ENCODE results near the gene ITPKB. TPM values are rescaled to one million over a fixed set of nuclear protein-coding genes. Genes with fewer than 3 reads are reported as not detected.

The ITPKB gene
- total RNA-seq, 2 experiments from 2014 or later: 37.5 to 38.5 TPM

DNA sequence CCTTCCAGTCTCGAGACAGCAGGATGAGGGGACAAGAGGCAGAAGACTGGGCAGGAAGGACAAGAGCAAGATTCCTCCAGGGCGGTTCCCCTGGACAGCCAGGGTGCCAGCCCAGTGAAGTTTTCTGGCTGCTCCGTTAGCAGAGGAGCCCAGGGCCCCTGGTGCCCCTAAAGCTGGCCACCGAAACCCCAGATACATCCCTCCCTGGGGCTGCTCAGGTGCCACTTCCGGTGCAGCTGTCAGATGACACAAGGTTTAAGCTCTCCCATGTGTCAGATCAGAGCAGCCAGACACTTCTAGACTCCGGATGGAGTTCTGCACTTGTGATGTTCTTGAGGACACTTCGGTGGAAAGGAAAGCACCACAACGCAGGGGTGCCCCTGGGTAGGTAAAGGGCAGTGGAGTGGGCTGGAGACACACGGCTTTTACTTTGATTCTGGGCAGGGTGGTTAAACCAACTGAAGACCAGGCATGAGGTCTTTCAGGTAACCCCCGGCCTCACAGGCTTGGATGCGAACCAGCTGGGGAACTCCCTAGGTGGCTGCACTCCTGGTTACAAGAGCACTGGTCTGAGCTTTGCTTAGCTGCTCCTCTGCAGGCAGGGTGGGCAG, 85.7 kb downstream of the ITPKB start:
- POLR2A ChIA-PET: interaction anchor here (0.8 to 1.9 kb wide), 11 partner anchors 9 to 86 kb away, joined by 3 to 17 read pairs (median 4); partner anchors contain the start of gene ITPKB
- DNase-seq: peak; percentile 79
- H3K27me3 Mint-ChIP-seq: no peaks in the 10 kb centered on the region
- intact Hi-C loops (cut with micrococcal nuclease): loop anchor here (1.0 to 2.0 kb wide), 3 partner anchors 10 to 37 kb away; no protein-coding TSS in a partner anchor
- H3K4me1 Mint-ChIP-seq (ENCODE audit: low read depth): peaks cover 20% of the 10 kb centered on the region
- no peaks in the 10 kb centered on the region for H3K9me3 Mint-ChIP-seq
- H3K27ac Mint-ChIP-seq: no peak overlapping the region
- peaks cover 9% of the 10 kb centered on the region for H3K36me3 Mint-ChIP-seq
- peak overlapping the region; percentile 78 for H3K4me3 Mint-ChIP-seq
- CTCF ChIA-PET: interaction anchor here (0.9 to 6.7 kb wide), 13 partner anchors 9 to 175 kb away, joined by 3 to 35 read pairs (median 4); no protein-coding TSS in a partner anchor

DNA sequence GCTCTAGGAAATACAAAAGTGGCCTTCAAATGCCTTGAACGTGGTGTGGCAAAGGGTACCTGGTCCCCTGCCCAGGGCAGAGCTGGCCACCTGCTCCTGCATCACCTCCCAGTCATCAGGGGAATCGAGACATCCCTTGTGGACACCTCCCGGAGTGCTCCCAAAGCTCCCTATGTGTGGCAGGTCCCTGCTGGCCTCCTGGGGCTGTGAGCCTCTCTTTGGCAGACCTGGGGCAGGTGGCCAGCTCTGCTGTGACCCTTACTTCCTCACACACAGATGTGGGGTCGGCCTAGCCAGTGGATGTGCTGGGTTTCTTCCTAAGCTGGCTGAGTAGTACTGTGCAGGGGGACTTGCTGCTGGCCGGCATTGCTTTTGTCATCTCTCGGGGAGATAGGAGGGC, 86.5 kb downstream of the ITPKB start:
- DNase-seq: no peak
- H3K36me3 Mint-ChIP-seq: peaks cover 14% of the 10 kb centered on the region
- CTCF ChIA-PET: interaction anchor here (1.6 to 6.7 kb wide), 4 partner anchors 10 to 47 kb away, joined by 3 to 35 read pairs (median 14); no protein-coding TSS in a partner anchor
- no peaks in the 10 kb centered on the region for H3K9me3 Mint-ChIP-seq
- intact Hi-C loops (cut with micrococcal nuclease): loop anchor here (1.0 to 2.0 kb wide), 3 partner anchors 9 to 38 kb away; no protein-coding TSS in a partner anchor
- no peaks in the 10 kb centered on the region for H3K27me3 Mint-ChIP-seq
- no peak overlapping the region for H3K4me3 Mint-ChIP-seq
- no peak overlapping the region for H3K27ac Mint-ChIP-seq
- peaks cover 24% of the 10 kb centered on the region for H3K4me1 Mint-ChIP-seq (ENCODE audit: low read depth)
- POLR2A ChIA-PET: interaction anchor here (1.5 to 1.9 kb wide), 2 partner anchors 9 to 30 kb away, joined by 8 to 9 read pairs; no protein-coding TSS in a partner anchor

DNA sequence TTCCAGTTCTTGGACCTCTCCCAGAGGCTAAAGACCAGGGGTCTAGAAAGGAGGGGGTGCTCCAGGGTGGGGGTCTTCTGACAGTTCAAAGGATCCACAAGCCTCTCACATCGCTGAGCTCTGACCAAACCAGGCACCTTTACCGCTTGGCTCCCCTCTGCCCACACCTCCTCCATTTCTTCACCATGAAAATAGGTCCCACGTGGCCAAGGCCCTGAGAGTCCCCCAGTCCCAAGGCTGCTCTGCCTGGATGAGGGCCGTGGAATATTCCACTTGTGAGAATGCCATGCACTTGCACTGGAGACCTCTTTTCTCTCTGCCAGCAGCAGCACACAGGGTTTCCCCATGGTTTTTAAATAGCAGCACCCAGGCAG, 87.4 kb downstream of the ITPKB start:
- no peaks in the 10 kb centered on the region for H3K9me3 Mint-ChIP-seq
- intact Hi-C loops (cut with micrococcal nuclease): loop anchor here (2.0 kb wide), 1 partner anchor 39 kb away; no protein-coding TSS in a partner anchor

DNA sequence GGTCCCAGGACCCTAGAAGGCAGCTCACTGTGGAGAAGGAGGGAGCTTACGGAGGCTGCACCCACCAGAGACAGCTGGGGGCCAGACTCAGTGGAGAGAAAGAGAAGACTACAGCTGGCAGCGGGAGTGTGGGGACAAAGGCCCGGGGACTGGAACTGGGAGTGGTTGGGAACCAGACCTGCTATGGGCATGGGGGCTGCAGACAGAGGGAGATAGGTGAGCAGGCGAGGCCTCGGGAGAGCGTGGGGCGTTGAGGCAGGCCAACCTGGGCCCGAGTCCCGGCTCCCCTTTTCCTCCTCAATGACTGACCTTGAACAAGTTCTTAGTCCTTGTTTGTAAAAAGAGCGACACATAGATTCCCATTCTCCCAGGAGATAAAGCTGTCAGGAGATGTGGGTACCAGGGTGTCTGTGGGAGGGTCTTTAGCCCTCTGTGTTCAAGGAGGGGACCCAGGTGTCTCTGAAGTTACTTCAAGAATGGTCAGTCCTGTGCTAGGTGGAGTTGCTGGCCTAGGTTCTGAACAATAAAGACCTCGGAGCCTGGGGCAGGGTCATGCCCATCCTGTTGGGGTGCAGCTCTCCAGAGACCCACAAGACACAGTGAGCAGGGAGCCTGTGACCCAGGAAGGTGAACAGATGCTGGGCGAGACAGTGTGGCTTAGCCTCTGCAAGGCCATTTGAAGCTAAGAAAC, 87.9 kb downstream of the ITPKB start:
- no peak overlapping the region for H3K27ac Mint-ChIP-seq
- H3K4me1 Mint-ChIP-seq (ENCODE audit: low read depth): peaks cover 34% of the 10 kb centered on the region
- POLR2A ChIA-PET: interaction anchor here (1.0 kb wide), 1 partner anchor 17 kb away, joined by 3 read pairs; no protein-coding TSS in a partner anchor
- intact Hi-C loops (cut with micrococcal nuclease): no loop called here
- no peak for DNase-seq
- no peaks in the 10 kb centered on the region for H3K27me3 Mint-ChIP-seq
- no peaks in the 10 kb centered on the region for H3K9me3 Mint-ChIP-seq
- CTCF ChIA-PET: interaction anchor here (0.6 to 2.4 kb wide), 3 partner anchors 9 to 67 kb away, joined by 3 to 11 read pairs (median 3); no protein-coding TSS in a partner anchor
- H3K36me3 Mint-ChIP-seq: peaks cover 24% of the 10 kb centered on the region
- no peak overlapping the region for H3K4me3 Mint-ChIP-seq

More for the DNA sequence above, 87.4 kb downstream of the ITPKB start:
- H3K4me1 Mint-ChIP-seq (ENCODE audit: low read depth): peaks cover 28% of the 10 kb centered on the region
- ChIA-PET POLR2A (no interaction called here), CTCF (interaction anchor here (0.6 to 2.4 kb wide), 3 partner anchors 9 to 67 kb away, joined by 3 to 11 read pairs (median 3); no protein-coding TSS in a partner anchor)
- DNase-seq: no peak
- no peaks in the 10 kb centered on the region for H3K27me3 Mint-ChIP-seq
- no peak overlapping the region for H3K27ac Mint-ChIP-seq
- no peak overlapping the region for H3K4me3 Mint-ChIP-seq
- peaks cover 18% of the 10 kb centered on the region for H3K36me3 Mint-ChIP-seq

DNA sequence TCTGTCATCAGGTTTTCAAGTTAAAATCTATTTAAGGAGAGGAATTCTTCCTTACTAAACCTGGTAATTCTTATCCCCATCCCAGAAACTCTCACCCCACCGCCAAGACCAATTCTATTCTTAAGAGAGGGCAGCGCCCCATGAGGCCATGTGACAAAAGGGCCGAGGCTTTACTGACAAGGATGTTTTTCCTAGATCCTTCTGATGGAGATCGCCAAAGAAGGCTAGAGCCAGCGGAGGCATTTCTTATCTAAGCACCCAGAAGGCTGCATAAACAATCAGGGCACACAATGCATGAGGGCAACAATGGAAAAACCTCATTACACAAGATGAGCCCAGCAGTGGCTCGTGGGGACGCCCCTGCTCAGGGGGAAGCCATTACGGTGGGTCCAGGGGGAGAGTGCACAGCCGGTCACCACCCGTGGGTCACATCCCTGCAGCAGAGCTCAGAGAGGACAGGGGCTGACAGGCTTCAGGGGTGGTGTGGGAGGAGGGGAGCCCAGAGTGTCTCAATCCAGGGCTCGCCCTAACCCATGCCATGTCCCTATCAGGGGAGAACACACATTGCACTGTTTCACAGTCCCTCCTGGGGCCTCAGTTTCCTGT, 88.7 kb downstream of the ITPKB start:
- DNase-seq: no peak
- CTCF ChIA-PET: interaction anchor here (0.8 to 2.4 kb wide), 3 partner anchors 37 to 178 kb away, joined by 3 to 11 read pairs (median 3); no protein-coding TSS in a partner anchor

DNA sequence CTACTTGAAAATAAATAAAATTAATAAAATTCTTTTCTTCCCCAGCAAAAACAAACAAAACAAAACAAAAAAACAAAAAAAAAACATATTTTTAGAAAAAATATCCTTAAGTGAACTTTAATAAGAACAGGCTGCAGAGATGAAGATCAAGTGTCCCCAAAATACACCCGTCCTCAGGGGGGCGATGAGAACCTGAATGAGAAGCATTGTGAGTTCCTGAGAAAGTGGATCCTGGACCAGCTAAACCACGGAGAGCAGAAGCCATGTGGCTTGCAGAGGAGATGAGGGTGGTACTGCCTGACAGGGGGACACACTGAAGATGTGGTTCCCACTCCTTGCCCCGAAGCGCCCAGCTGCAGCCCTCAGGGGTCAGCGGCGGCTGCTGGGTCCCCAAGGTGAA, 89.3 kb downstream of the ITPKB start:
- H3K27me3 Mint-ChIP-seq: no peaks in the 10 kb centered on the region
- intact Hi-C loops (cut with micrococcal nuclease): no loop called here
- no peaks in the 10 kb centered on the region for H3K9me3 Mint-ChIP-seq
- H3K27ac Mint-ChIP-seq: peak overlapping the region; percentile 31
- DNase-seq: peak; percentile 60
- peaks cover 46% of the 10 kb centered on the region for H3K4me1 Mint-ChIP-seq (ENCODE audit: low read depth)
- H3K4me3 Mint-ChIP-seq: no peak overlapping the region
- CTCF ChIA-PET: interaction anchor here (0.7 to 1.4 kb wide), 4 partner anchors 128 to 179 kb away, joined by 3 read pairs; no protein-coding TSS in a partner anchor
- peaks cover 30% of the 10 kb centered on the region for H3K36me3 Mint-ChIP-seq
- POLR2A ChIA-PET: no interaction called here

More for the DNA sequence above, 88.7 kb downstream of the ITPKB start:
- H3K4me3 Mint-ChIP-seq: no peak overlapping the region
- intact Hi-C loops (cut with micrococcal nuclease): no loop called here
- no peaks in the 10 kb centered on the region for H3K9me3 Mint-ChIP-seq
- H3K4me1 Mint-ChIP-seq (ENCODE audit: low read depth): peaks cover 41% of the 10 kb centered on the region
- POLR2A ChIA-PET: interaction anchor here (1.0 kb wide), 1 partner anchor 18 kb away, joined by 3 read pairs; no protein-coding TSS in a partner anchor
- peak overlapping the region; percentile 31 for H3K27ac Mint-ChIP-seq
- peaks cover 27% of the 10 kb centered on the region for H3K36me3 Mint-ChIP-seq
- H3K27me3 Mint-ChIP-seq: no peaks in the 10 kb centered on the region

DNA sequence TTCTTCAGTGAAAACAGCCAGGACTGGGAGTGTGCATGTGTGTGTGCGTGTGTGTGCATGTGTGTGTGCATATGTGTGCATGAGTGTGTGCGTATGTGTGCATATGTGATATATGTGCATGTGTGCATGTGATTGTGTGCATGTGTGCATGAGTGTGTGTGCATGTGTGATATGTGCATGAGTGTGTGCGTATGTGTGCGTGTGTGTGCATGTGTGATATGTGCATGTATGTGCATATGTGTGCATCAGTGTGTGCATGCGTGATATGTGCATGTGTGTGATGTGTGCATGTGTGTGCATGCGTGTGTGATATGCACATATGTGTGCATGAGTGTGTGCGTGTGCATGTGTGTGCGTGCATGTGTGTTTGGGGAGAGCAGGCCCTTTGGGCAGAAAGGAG, 89.8 kb downstream of the ITPKB start:
- no peak overlapping the region for H3K4me3 Mint-ChIP-seq
- intact Hi-C loops (cut with micrococcal nuclease): no loop called here
- DNase-seq: no peak
- H3K9me3 Mint-ChIP-seq: no peaks in the 10 kb centered on the region
- H3K4me1 Mint-ChIP-seq (ENCODE audit: low read depth): peaks cover 51% of the 10 kb centered on the region
- H3K27me3 Mint-ChIP-seq: no peaks in the 10 kb centered on the region
- peaks cover 32% of the 10 kb centered on the region for H3K36me3 Mint-ChIP-seq
- CTCF ChIA-PET: interaction anchor here (0.7 to 1.4 kb wide), 3 partner anchors 129 to 178 kb away, joined by 3 read pairs; no protein-coding TSS in a partner anchor
- POLR2A ChIA-PET: no interaction called here
- H3K27ac Mint-ChIP-seq: peak overlapping the region; percentile 13

DNA sequence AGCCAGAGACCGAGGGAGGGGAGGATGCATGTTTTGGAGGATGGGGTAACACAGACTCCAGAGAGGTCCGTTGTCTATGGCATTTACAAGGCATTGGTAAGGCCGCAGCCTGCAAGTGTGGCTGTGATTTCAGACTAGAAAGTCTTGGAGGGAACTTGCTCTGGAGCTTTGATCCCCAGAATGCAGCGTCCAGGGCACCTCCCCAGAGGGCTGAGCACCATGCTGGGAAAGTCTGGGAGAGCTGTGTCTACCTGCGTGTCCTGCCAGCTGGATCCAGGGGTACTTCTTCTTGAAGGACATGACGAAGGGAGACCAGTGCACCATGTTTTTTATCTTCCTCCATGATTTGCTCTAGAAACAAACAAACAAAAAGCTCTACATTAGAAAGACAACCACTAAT, 90.7 kb downstream of the ITPKB start:
- H3K36me3 Mint-ChIP-seq: peaks cover 34% of the 10 kb centered on the region
- intact Hi-C loops (cut with micrococcal nuclease): no loop called here
- no peaks in the 10 kb centered on the region for H3K9me3 Mint-ChIP-seq
- H3K27me3 Mint-ChIP-seq: no peaks in the 10 kb centered on the region
- ChIA-PET POLR2A (interaction anchor here (0.5 to 0.6 kb wide), 2 partner anchors 91 to 579 kb away, joined by 3 to 4 read pairs; partner anchors contain the start of gene ITPKB), CTCF (interaction anchor here (0.5 to 1.8 kb wide), 5 partner anchors 14 to 240 kb away, joined by 3 to 5 read pairs (median 5); no protein-coding TSS in a partner anchor)
- H3K27ac Mint-ChIP-seq: peak overlapping the region; percentile 13
- DNase-seq: no peak
- H3K4me1 Mint-ChIP-seq (ENCODE audit: low read depth): peaks cover 59% of the 10 kb centered on the region
- no peak overlapping the region for H3K4me3 Mint-ChIP-seq

DNA sequence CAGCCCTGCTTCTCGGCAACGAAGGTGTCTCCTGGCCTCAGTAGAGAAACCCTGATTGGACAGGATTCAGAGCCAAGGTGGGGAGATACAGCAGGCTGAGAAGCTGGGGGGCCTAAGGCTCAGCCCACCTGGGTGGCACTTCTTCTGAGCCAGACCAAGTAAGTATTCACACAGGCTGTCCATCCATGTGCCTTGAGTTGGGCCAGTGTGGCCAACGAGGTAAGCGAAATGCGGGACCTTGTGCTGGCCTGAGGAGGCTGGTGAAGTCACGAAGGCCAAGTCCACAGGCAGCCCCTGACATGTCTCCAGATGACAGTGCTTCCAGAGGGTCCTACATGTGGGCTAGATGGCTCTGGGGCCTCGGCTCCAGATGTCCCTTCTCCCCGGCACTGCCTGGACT, 91.4 kb downstream of the ITPKB start:
- peaks cover 66% of the 10 kb centered on the region for H3K4me1 Mint-ChIP-seq (ENCODE audit: low read depth)
- ChIA-PET POLR2A (no interaction called here), CTCF (interaction anchor here (1.6 to 1.8 kb wide), 3 partner anchors 13 to 181 kb away, joined by 5 read pairs; no protein-coding TSS in a partner anchor)
- no peaks in the 10 kb centered on the region for H3K27me3 Mint-ChIP-seq
- no peak for DNase-seq
- H3K27ac Mint-ChIP-seq: peak overlapping the region; percentile 38
- intact Hi-C loops (cut with micrococcal nuclease): no loop called here
- no peaks in the 10 kb centered on the region for H3K9me3 Mint-ChIP-seq
- peaks cover 34% of the 10 kb centered on the region for H3K36me3 Mint-ChIP-seq
- H3K4me3 Mint-ChIP-seq: no peak overlapping the region

DNA sequence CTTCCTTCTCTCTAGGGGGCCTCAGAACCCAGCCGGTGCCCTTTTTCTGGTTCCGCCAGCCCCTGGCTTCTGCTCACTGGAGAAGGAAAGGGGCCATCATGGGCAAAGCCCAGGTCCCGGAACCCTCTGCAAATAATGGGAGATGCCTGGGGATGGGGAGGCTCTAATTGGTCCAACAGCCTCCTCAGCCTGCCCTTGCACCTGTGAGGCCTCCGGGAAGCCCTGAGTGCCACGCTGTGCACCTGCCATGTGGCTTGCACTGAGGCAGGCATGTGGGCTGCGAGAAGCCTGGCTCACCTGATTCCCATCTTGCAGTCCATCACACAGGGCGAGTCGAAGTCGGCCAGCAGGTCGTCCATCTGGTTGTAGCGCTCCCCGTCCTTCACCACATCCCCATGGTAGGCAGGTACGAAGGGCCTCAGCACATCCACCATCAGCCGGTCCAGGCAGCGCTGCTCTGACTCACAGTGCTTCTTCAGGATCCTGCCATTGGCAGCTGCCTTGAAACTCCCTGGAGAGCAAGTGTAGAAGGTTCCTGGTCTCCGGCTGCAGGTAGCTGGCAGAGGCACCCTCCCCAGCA, 92.1 kb downstream of the ITPKB start:
- Mint-ChIP-seq H3K36me3 (peaks cover 39% of the 10 kb centered on the region), H3K27me3 (no peaks in the 10 kb centered on the region), H3K4me1 (ENCODE audit: low read depth) (peaks cover 72% of the 10 kb centered on the region), H3K9me3 (no peaks in the 10 kb centered on the region), H3K27ac (peak overlapping the region; percentile 40), H3K4me3 (no peak overlapping the region)
- DNase-seq: no peak
- POLR2A ChIA-PET: no interaction called here
- intact Hi-C loops (cut with micrococcal nuclease): no loop called here
- CTCF ChIA-PET: interaction anchor here (1.6 to 1.8 kb wide), 2 partner anchors 40 to 181 kb away, joined by 5 read pairs; no protein-coding TSS in a partner anchor

All from activated CD4-positive, alpha-beta memory T cell treated with anti-CD3 and anti-CD28 coated beads for 36 hours (primary cell).